AG10803 (cell line): ENCODE measurements around the gene STN1.
A peak's percentile ranks its signal among the peaks of the same experiment; 100 is the strongest.

Source experiments
- DNase-seq: peaks from one replicate; pipeline ENCODE4 v3.0.0; 2010; ENCODE audit warnings: low read depth
- H3K4me3 ChIP-seq: 2 replicates; pipeline ENCODE4 v1.5.1; 2011; ENCODE audit warnings: mild to moderate bottlenecking, low read length, control low read depth
- CTCF ChIP-seq: conservative IDR thresholded peaks from 2 replicates; pipeline ENCODE4 v1.5.1; 2011; ENCODE audit warnings: mild to moderate bottlenecking, low read length, control low read depth, inconsistent platforms

STN1 gene

GRCh38 chr10:103879831-103880230 is 38.2 kb downstream of the STN1 start:
- TF ChIP-seq CTCF, result no peak
- no peak overlapping the region for H3K4me3 ChIP-seq
- DNase-seq, result no peak

GRCh38 chr10:103879409-103879808 is 38.6 kb downstream of the STN1 start:
- no peak overlapping the region for H3K4me3 ChIP-seq
- no peak for DNase-seq
- TF ChIP-seq CTCF, result no peak

- DNase-seq, result no peak
- H3K4me3 ChIP-seq, result no peak overlapping the region
- no peak for TF ChIP-seq CTCF
Observed at GRCh38 chr10:103877861-103878260, 40.1 kb downstream of the STN1 start.

GRCh38 chr10:103876155-103876554 is 41.8 kb downstream of the STN1 start:
- DNase-seq, result no peak
- H3K4me3 ChIP-seq, result no peak overlapping the region
- TF ChIP-seq CTCF, result no peak

GRCh38 chr10:103874730-103875129 is 43.3 kb downstream of the STN1 start:
- TF ChIP-seq CTCF, result no peak
- no peak overlapping the region for H3K4me3 ChIP-seq
- no peak for DNase-seq

GRCh38 chr10:103872137-103872931 is 45.6 kb downstream of the STN1 start:
- TF ChIP-seq CTCF, result no peak
- H3K4me3 ChIP-seq, result no peak overlapping the region
- DNase-seq, result peak; percentile 35

GRCh38 chr10:103871006-103871405 is 47.0 kb downstream of the STN1 start:
- no peak for TF ChIP-seq CTCF
- DNase-seq, result no peak
- no peak overlapping the region for H3K4me3 ChIP-seq
